Stimulated activated CD4-positive, alpha-beta T cell treated with anti-CD3 and anti-CD28 coated beads, Interleukin-15, amount 100 ng/mL, for 1 hour (primary cell): ENCODE data around the gene CD164.

Experiments
- DNase-seq, 2 donors: peaks; one replicate each; pipeline ENCODE4 v3.0.0-alpha.2; 2020; ENCODE audit warnings: low read depth in 1 of 2, low spot score in 1 of 2

Gene CD164

GRCh38 chr6:109381747-109382575 is at the start of gene CD164:
Gene CD164 (minus strand): TSS chr6:109382467. CDS start chr6:109382378, 89 bp downstream.
- peak; percentile 87 to 90 for DNase-seq

GRCh38 chr6:109429496-109429895 is 47.2 kb upstream of the CD164 start:
- DNase-seq, result no peak

- DNase-seq, result no peak
Measured at GRCh38 chr6:109428889-109429477, 46.7 kb upstream of the CD164 start.

GRCh38 chr6:109424946-109425345 is 42.7 kb upstream of the CD164 start:
- no peak for DNase-seq

- DNase-seq, result no peak
Measured at GRCh38 chr6:109421184-109421583, 38.9 kb upstream of the CD164 start.

- no peak for DNase-seq
Measured at GRCh38 chr6:109420751-109421150, 38.5 kb upstream of the CD164 start.

- no peak for DNase-seq
Measured at GRCh38 chr6:109417646-109418045, 35.4 kb upstream of the CD164 start.

- DNase-seq, result no peak
Measured at GRCh38 chr6:109411034-109411433, 28.8 kb upstream of the CD164 start.

GRCh38 chr6:109406196-109406595 is 23.9 kb upstream of the CD164 start:
- DNase-seq, result no peak

GRCh38 chr6:109397020-109397419 is 14.8 kb upstream of the CD164 start:
- no peak for DNase-seq

- DNase-seq, result no peak
Measured at GRCh38 chr6:109396046-109396718, 13.9 kb upstream of the CD164 start.

GRCh38 chr6:109393886-109394281 is 11.6 kb upstream of the CD164 start:
- DNase-seq, result no peak

- DNase-seq, result no peak
Measured at GRCh38 chr6:109393157-109393885, 11.1 kb upstream of the CD164 start.

GRCh38 chr6:109389650-109390274 is 7.5 kb upstream of the CD164 start:
- no peak for DNase-seq

GRCh38 chr6:109388265-109388664 is 6.0 kb upstream of the CD164 start:
- no peak for DNase-seq

GRCh38 chr6:109383438-109383940 is 1.2 kb upstream of the CD164 start:
- no peak for DNase-seq

- peak; percentile 81 to 84 for DNase-seq
Measured at GRCh38 chr6:109382576-109383437, 540 bp upstream of the CD164 start.

GRCh38 chr6:109381061-109381746 is 1.1 kb downstream of the CD164 start:
- no peak for DNase-seq

GRCh38 chr6:109379711-109380110 is 2.6 kb downstream of the CD164 start:
- no peak for DNase-seq
